Uterus (tissue), 2 donors: ENCODE results near the gene ZNF771.

Experiments
- CTCF ChIP-seq, 4 experiments: fragments of 200-600 bp in 2 of 4; fragments of 450-650 bp in 2 of 4; sonication (generic) in 2 of 4; IDR thresholded peaks; one replicate each; pipeline ENCODE4 v1.5.1; 2016 to 2019; ENCODE audit warnings: antibody characterized with exemption in 4 of 4, mild to moderate bottlenecking in 2 of 4, moderate library complexity in 1 of 4
- POLR2A ChIP-seq, 2 donors: fragments of 450-650 bp; IDR thresholded peaks; one replicate each; pipeline ENCODE4 v1.6.1; 2016; ENCODE audit warnings: antibody characterized with exemption in 2 of 2, mild to moderate bottlenecking in 1 of 2, moderate library complexity in 1 of 2

GRCh38 chr16:30398661-30399434, 8.6 kb upstream of the ZNF771 start:
- no peak for TF ChIP-seq CTCF (IDR thresholded peaks at IDR 0.05)
- TF ChIP-seq POLR2A (IDR thresholded peaks at IDR 0.05) = no peak
